IMR-90 (cell line): ENCODE data around the gene SARM1. TPM values are rescaled to one million over a fixed set of nuclear protein-coding genes. Genes with fewer than 3 reads are reported as not detected.

ENCODE experiments used
- ATAC-seq: fragments of 200-7000 bp; cut with Tn5 transposase; 2 replicates; pipeline ENCODE4 v1.9.1; 2020; ENCODE audit warnings: low read depth, mild to moderate bottlenecking, moderate library complexity
- BruUV-seq: library from RNA; stranded (reverse); fragments of 400-500 nt; replicated peaks from 2 replicates; lab custom pipeline; 2021; lab: Mats Ljungman, UMichigan
- CTCF ChIA-PET: fragments of 300-600 bp; formaldehyde crosslinking; extraction: SDS; loops from one replicate; lab custom pipeline; 2021; ENCODE audit warnings: antibody characterized with exemption; lab: Yijun Ruan, JAX
- POLR2A ChIA-PET: fragments of 300-600 bp; sonication (Branson Sonifier 250); formaldehyde crosslinking; loops from one replicate; lab custom pipeline; 2022; ENCODE audit warnings: antibody characterized with exemption; ENCODE audit not compliant: unreplicated experiment; lab: Charles Lee
- DNase-seq: peaks from one replicate; pipeline ENCODE4 v3.0.0; 2013
- H2AFZ ChIP-seq: replicated peaks from 2 replicates; pipeline ENCODE3; 2013; ENCODE audit warnings: low read length, mild to moderate bottlenecking; ENCODE audit not compliant: poor library complexity
- H2AK5ac ChIP-seq: 2 replicates; pipeline ENCODE4 v1.6.1; 2013; ENCODE audit warnings: low read depth, low read length, inconsistent platforms
- H2AK9ac ChIP-seq: replicated peaks from 2 replicates; pipeline ENCODE3; 2013; ENCODE audit warnings: mild to moderate bottlenecking, low read depth, low read length, moderate library complexity; ENCODE audit not compliant: poor library complexity
- H2BK120ac ChIP-seq: 2 replicates; pipeline ENCODE4 v1.6.1; 2013; ENCODE audit warnings: low read depth, low read length, inconsistent platforms
- H2BK15ac ChIP-seq: 3 replicates; pipeline ENCODE4 v1.6.1; 2013; ENCODE audit warnings: low read depth, low read length, inconsistent platforms
- H2BK20ac ChIP-seq: 2 replicates; pipeline ENCODE4 v1.6.1; 2013; ENCODE audit warnings: low read depth, mild to moderate bottlenecking, inconsistent platforms, low read length, moderate library complexity
- H2BK5ac ChIP-seq: 2 replicates; pipeline ENCODE4 v1.6.1; 2013; ENCODE audit warnings: mild to moderate bottlenecking, low read depth, low read length, inconsistent platforms; ENCODE audit not compliant: poor library complexity, severe bottlenecking
- H3K14ac ChIP-seq: replicated peaks from 2 replicates; pipeline ENCODE4 v1.6.1; 2013; ENCODE audit warnings: low read depth, low read length, inconsistent platforms
- H3K18ac ChIP-seq: 2 replicates; pipeline ENCODE4 v1.6.1; 2013; ENCODE audit warnings: low read depth, low read length, control low read depth
- H3K23ac ChIP-seq: 2 replicates; pipeline ENCODE4 v1.6.1; 2013; ENCODE audit warnings: low read depth, low read length, inconsistent platforms
- H3K27ac ChIP-seq: 2 replicates; pipeline ENCODE4 v1.5.1; 2013; ENCODE audit warnings: mild to moderate bottlenecking, control low read depth, low read length; ENCODE audit not compliant: insufficient read depth
- H3K27me3 ChIP-seq: 2 replicates; pipeline ENCODE4 v1.6.1; 2013; ENCODE audit warnings: low read length; ENCODE audit not compliant: control insufficient read depth, insufficient read depth
- H3K36me3 ChIP-seq: 2 replicates; pipeline ENCODE4 v1.6.1; 2013; ENCODE audit warnings: low read length, mixed read lengths; ENCODE audit not compliant: control insufficient read depth, insufficient read depth
- H3K4ac ChIP-seq: 2 replicates; pipeline ENCODE4 v1.6.1; 2013; ENCODE audit warnings: low read depth, low read length, inconsistent platforms
- H3K4me1 ChIP-seq: 2 replicates; pipeline ENCODE4 v1.6.1; 2013; ENCODE audit warnings: low read length, mixed read lengths; ENCODE audit not compliant: control insufficient read depth, insufficient read depth
- H3K4me2 ChIP-seq: 2 replicates; pipeline ENCODE4 v1.6.1; 2013; ENCODE audit warnings: low read depth, mild to moderate bottlenecking, control low read depth, low read length, moderate library complexity
- H3K4me3 ChIP-seq: 2 replicates; pipeline ENCODE4 v1.5.1; 2013; ENCODE audit warnings: low read depth, mild to moderate bottlenecking, control low read depth, low read length, moderate library complexity; ENCODE audit not compliant: insufficient read depth
- H3K56ac ChIP-seq: 2 replicates; pipeline ENCODE4 v1.6.1; 2013; ENCODE audit warnings: low read length, inconsistent platforms; ENCODE audit not compliant: insufficient read depth; ENCODE audit errors: extremely low read depth
- H3K79me1 ChIP-seq, 2 experiments: 2 replicates each; pipeline ENCODE4 v1.6.1; 2013; ENCODE audit warnings: low read length in 2 of 2, inconsistent platforms in 1 of 2, low read depth in 1 of 2
- H3K9ac ChIP-seq: 2 replicates; pipeline ENCODE4 v1.6.1; 2013; ENCODE audit warnings: low read depth, low read length, control low read depth
- H3K9me1 ChIP-seq: 2 replicates; pipeline ENCODE4 v1.6.1; 2013; ENCODE audit warnings: low read length, inconsistent platforms; ENCODE audit not compliant: insufficient read depth
- H3K9me3 ChIP-seq: 2 replicates; pipeline ENCODE4 v1.6.1; 2013; ENCODE audit warnings: low read length; ENCODE audit not compliant: control insufficient read depth, insufficient read depth
- H4K20me1 ChIP-seq: 2 replicates; pipeline ENCODE4 v1.6.1; 2013; ENCODE audit warnings: low read length, inconsistent platforms; ENCODE audit not compliant: insufficient read depth
- H4K5ac ChIP-seq: 2 replicates; pipeline ENCODE4 v1.6.1; 2013; ENCODE audit warnings: mild to moderate bottlenecking, low read depth, low read length, control low read depth
- H4K8ac ChIP-seq, 2 experiments: 2 replicates each; pipeline ENCODE4 v1.6.1; 2013; ENCODE audit warnings: low read depth in 2 of 2, low read length in 2 of 2, control low read depth in 1 of 2, inconsistent platforms in 1 of 2
- H4K91ac ChIP-seq: 2 replicates; pipeline ENCODE4 v1.6.1; 2013; ENCODE audit warnings: low read depth, low read length, inconsistent platforms; ENCODE audit not compliant: insufficient read depth
- RFX5 ChIP-seq: IDR thresholded peaks from 2 replicates; pipeline ENCODE4 v1.8.0; 2012; ENCODE audit warnings: low read depth, mild to moderate bottlenecking, low read length, moderate library complexity
- WGBS, 2 experiments: methylation state at CpG; one replicate each; pipeline versions ENCODE4 v1.1.5 to v1.1.7; 2013; ENCODE audit warnings: missing lambda C conversion rate in 2 of 2; ENCODE audit not compliant: insufficient read length in 1 of 2; ENCODE audit errors: extremely low coverage in 2 of 2; 5-methylcytosine and 5-hydroxymethylcytosine counted together
- dilution Hi-C: fragments of 300-500 bp; cut with HindIII; formaldehyde crosslinking; loops from one replicate; pipeline ENCODE4 v1.14.3; 2018; ENCODE audit warnings: low sequenced_read_pairs; ENCODE audit not compliant: unreplicated experiment
- in situ Hi-C: fragments of 300-500 bp; cut with MboI; formaldehyde crosslinking; loops from 3 replicates; pipeline ENCODE4 v1.14.3; 2019; ENCODE audit warnings: low sequenced_read_pairs, inconsistent platforms, mixed read lengths
- intact Hi-C: fragments of 100-400 bp; cut with micrococcal nuclease; formaldehyde crosslinking; loops from 2 replicates; pipeline ENCODE4 v1.10.0; 2022
- polyA plus RNA-seq, 3 experiments: library from polyadenylated mRNA; depleted of rRNA; stranded (reverse); fragments of >200 nt; gene quantifications; 2 replicates each; pipeline ENCODE4 v1.2.3, GENCODE V29; 2012; ENCODE audit warnings: low replicate concordance in 1 of 3
- total RNA-seq: library from RNA; depleted of rRNA; stranded (reverse); fragments of >200 nt; gene quantifications from 2 replicates; pipeline ENCODE4 v1.2.3, GENCODE V29; 2012

SARM1 gene
- total and polyA plus RNA-seq, 2 of the 4 experiments (the other 2 are of a cell fraction): 3.4 to 11.4 TPM

DNA sequence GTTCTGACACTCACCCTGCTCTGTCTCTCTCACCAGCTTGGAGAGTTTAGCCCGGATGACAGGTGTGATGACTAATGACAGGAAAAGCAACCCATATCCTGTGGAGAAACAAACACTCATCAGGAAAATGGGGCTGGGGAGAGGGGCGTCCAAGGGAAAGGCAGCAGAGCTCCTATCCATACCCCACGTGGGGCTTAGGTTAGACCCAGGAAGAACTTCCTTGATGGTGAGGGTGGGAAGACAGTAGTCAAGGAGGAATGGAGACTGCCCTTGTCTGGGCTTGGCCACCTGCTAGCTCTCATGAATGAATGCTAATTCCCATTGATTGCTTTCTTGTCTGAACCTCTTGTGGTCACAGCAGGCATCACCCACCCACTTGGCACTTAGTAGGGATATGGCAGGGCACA is 30.7 kb downstream of the SARM1 start:
- dilution Hi-C loops: no loop called here
- no peak overlapping the region for H2AK9ac ChIP-seq
- POLR2A ChIA-PET: no interaction called here
- CTCF ChIA-PET: no interaction called here
- H2BK15ac ChIP-seq: no peak overlapping the region
- H3K9me1 ChIP-seq: peaks cover 27% of the 10 kb centered on the region
- H4K5ac ChIP-seq: no peak overlapping the region
- intact Hi-C loops: loop anchor here (10.0 kb wide), 1 partner anchor 143 kb away; no protein-coding TSS in a partner anchor
- no peak overlapping the region for H2BK120ac ChIP-seq
- no CpG with 5 or more reads among the region's 3 CpGs for WGBS, 2 experiments
- DNase-seq (no peak), ATAC-seq (no peak)
- peaks cover 14% of the 10 kb centered on the region for H3K36me3 ChIP-seq
- no peak overlapping the region for H3K27ac ChIP-seq
- no TSS peak for BruUV-seq
- H3K56ac ChIP-seq: no peak overlapping the region
- H3K14ac ChIP-seq: no peak overlapping the region
- H3K9ac ChIP-seq: no peak overlapping the region
- H2AK5ac ChIP-seq: no peak overlapping the region
- in situ Hi-C loops: no loop called here
- no peak for TF ChIP-seq RFX5
- no peak overlapping the region for H3K4me2 ChIP-seq
- no peak overlapping the region for H3K4ac ChIP-seq
- no peaks in the 10 kb centered on the region for H4K20me1 ChIP-seq
- no peak overlapping the region for H2AFZ ChIP-seq
- no peak overlapping the region for H3K23ac ChIP-seq
- no peaks in the 10 kb centered on the region for H3K79me1 ChIP-seq
- no peak overlapping the region for H3K18ac ChIP-seq
- H3K4me1 ChIP-seq: peaks cover 3% of the 10 kb centered on the region
- H4K91ac ChIP-seq: no peak overlapping the region
- no peak overlapping the region for H2BK20ac ChIP-seq
- H2BK5ac ChIP-seq: no peak overlapping the region
- H3K27me3 ChIP-seq: no peaks in the 10 kb centered on the region
- H3K4me3 ChIP-seq: no peak overlapping the region
- no peaks in the 10 kb centered on the region for H3K9me3 ChIP-seq
- no peak overlapping the region for H4K8ac ChIP-seq
